AG04450 (cell line): ENCODE data around the gene TRPC6. TPM values are rescaled to one million over a fixed set of nuclear protein-coding genes. Genes with fewer than 3 reads are reported as not detected.

Source experiments
- CTCF ChIA-PET: fragments of 300-600, 350-600 bp; formaldehyde crosslinking; extraction: SDS; loops from one replicate; lab custom pipeline; 2022; ENCODE audit warnings: antibody characterized with exemption, inconsistent platforms; lab: Charles Lee
- POLR2A ChIA-PET: fragments of 350-600 bp; formaldehyde crosslinking; extraction: SDS; loops from one replicate; lab custom pipeline; 2021; ENCODE audit warnings: antibody characterized with exemption, inconsistent platforms; lab: Yijun Ruan, JAX
- DNase-seq: peaks from one replicate; pipeline ENCODE4 v3.0.0-alpha.2; 2011; ENCODE audit warnings: low read depth, low spot score
- H3K27ac ChIP-seq: one replicate; pipeline ENCODE4 v1.5.1; 2012; ENCODE audit warnings: low read depth, low read length, control low read depth
- H3K27me3 ChIP-seq: one replicate; pipeline ENCODE4 v1.6.0; 2012; ENCODE audit warnings: low read length; ENCODE audit not compliant: control insufficient read depth, insufficient read depth
- H3K4me3 ChIP-seq: 2 replicates; pipeline ENCODE4 v1.5.1; 2011; ENCODE audit warnings: mild to moderate bottlenecking, low read depth, low read length, control low read depth
- H3K9me3 ChIP-seq: 2 replicates; pipeline ENCODE4 v1.5.1; 2012; ENCODE audit warnings: low read length; ENCODE audit not compliant: control insufficient read depth, insufficient read depth
- CTCF ChIP-seq: IDR thresholded peaks from 2 replicates; pipeline ENCODE4 v1.5.1; 2011; ENCODE audit warnings: low read depth, low read length, control low read depth, inconsistent platforms
- polyA plus RNA-seq: library from polyadenylated mRNA; depleted of rRNA; stranded (reverse); fragments of >200 nt; gene quantifications from 2 replicates; pipeline ENCODE4 v1.2.3, GENCODE V29; 2011

TRPC6 gene
- polyA plus RNA-seq, 1 experiment: 5.6 TPM

GRCh38 chr11:101456812-101457211 lies 127.0 kb downstream of the TRPC6 start:
- peak; percentile 46 for TF ChIP-seq CTCF
- no peak for DNase-seq
- Histone ChIP-seq H3K27ac (no peak overlapping the region), H3K9me3 (no peaks in the 10 kb centered on the region; the same call in 1 of the 2 replicates), H3K27me3 (no peaks in the 10 kb centered on the region), H3K4me3 (no peak overlapping the region)
- CTCF ChIA-PET: interaction anchor here (0.6 to 7.4 kb wide), 26 partner anchors 10 to 864 kb away, joined by 3 to 186 read pairs (median 4); partner anchors contain the start of gene CEP126
- POLR2A ChIA-PET: no interaction called here

GRCh38 chr11:101453682-101454081 lies 130.1 kb downstream of the TRPC6 start:
- H3K27ac ChIP-seq: no peak overlapping the region
- H3K9me3 ChIP-seq: no peaks in the 10 kb centered on the region
- TF ChIP-seq CTCF: no peak
- ChIA-PET CTCF (interaction anchor here (1.0 to 7.4 kb wide), 4 partner anchors 394 to 554 kb away, joined by 3 to 186 read pairs (median 32); no protein-coding TSS in a partner anchor), POLR2A (no interaction called here)
- no peak overlapping the region for H3K4me3 ChIP-seq
- H3K27me3 ChIP-seq: no peaks in the 10 kb centered on the region
- DNase-seq: no peak

- ChIA-PET POLR2A (no interaction called here), CTCF (interaction anchor here (1.0 to 3.6 kb wide), 5 partner anchors 11 to 412 kb away, joined by 3 to 15 read pairs (median 4); no protein-coding TSS in a partner anchor)
- Histone ChIP-seq H3K27me3 (no peaks in the 10 kb centered on the region), H3K4me3 (no peak overlapping the region), H3K9me3 (no peaks in the 10 kb centered on the region), H3K27ac (no peak overlapping the region)
- no peak for TF ChIP-seq CTCF
- DNase-seq: no peak
Measured at GRCh38 chr11:101448881-101449442, 134.8 kb downstream of the TRPC6 start.

GRCh38 chr11:101446726-101447125 lies 137.1 kb downstream of the TRPC6 start:
- H3K9me3 ChIP-seq: no peaks in the 10 kb centered on the region
- no peak overlapping the region for H3K27ac ChIP-seq
- no peak for TF ChIP-seq CTCF
- no peak for DNase-seq
- no peaks in the 10 kb centered on the region for H3K27me3 ChIP-seq
- ChIA-PET CTCF (interaction anchor here (0.6 to 3.6 kb wide), 7 partner anchors 9 to 561 kb away, joined by 3 to 15 read pairs (median 4); no protein-coding TSS in a partner anchor), POLR2A (no interaction called here)
- no peak overlapping the region for H3K4me3 ChIP-seq

- Histone ChIP-seq H3K9me3 (no peaks in the 10 kb centered on the region), H3K27me3 (no peaks in the 10 kb centered on the region), H3K27ac (no peak overlapping the region), H3K4me3 (no peak overlapping the region)
- DNase-seq: no peak
- TF ChIP-seq CTCF: no peak
- ChIA-PET POLR2A (interaction anchor here (0.7 kb wide), 1 partner anchor 1385 kb away, joined by 3 read pairs; no protein-coding TSS in a partner anchor), CTCF (interaction anchor here (0.7 to 3.6 kb wide), 3 partner anchors 11 to 562 kb away, joined by 3 to 15 read pairs (median 5); no protein-coding TSS in a partner anchor)
Measured at GRCh38 chr11:101446238-101446637, 137.6 kb downstream of the TRPC6 start.
